GM12872 (cell line): ENCODE data around the gene TACR1.
A peak's percentile ranks its signal among the peaks of the same experiment; 100 is the strongest.

Source experiments
- TF ChIP-seq, protein P1 (sequence below): IDR thresholded peaks from 3 replicates; pipeline ENCODE4 v1.5.1; 2011; ENCODE audit warnings: low read depth, mild to moderate bottlenecking, low read length, moderate library complexity; ENCODE audit not compliant: insufficient read depth

TACR1 gene

DNA sequence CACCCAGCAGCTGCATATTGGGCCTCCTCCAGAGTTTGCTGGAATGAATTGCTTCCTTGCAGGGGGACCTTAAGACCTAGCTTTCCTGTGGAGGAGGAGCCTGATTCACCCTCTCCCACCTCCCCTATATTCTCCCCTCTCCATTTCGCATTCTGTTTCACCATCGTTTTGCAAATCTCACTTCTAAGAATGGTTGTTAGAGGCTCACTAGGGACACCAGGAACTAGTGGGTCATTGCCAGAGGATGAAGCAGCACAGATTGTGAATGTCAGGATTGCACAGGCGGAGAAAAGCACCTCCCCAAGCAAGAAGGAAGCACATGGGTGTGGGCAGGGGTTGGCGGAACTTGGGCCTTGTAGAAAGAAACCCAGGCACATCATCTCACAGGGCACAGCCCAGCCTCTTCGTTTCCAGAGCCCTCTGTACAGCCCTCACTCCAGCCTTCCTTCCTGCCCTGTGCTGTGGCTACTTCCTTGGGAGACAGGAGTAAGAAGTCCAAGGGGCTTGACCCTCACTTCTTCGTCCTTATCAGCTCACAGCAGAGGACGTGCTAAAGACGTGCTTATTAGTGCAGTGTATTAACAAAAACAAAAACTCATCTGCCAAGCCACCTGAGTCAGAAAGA lies 63.4 kb downstream of the TACR1 start:
- TF ChIP-seq, protein P1, sequence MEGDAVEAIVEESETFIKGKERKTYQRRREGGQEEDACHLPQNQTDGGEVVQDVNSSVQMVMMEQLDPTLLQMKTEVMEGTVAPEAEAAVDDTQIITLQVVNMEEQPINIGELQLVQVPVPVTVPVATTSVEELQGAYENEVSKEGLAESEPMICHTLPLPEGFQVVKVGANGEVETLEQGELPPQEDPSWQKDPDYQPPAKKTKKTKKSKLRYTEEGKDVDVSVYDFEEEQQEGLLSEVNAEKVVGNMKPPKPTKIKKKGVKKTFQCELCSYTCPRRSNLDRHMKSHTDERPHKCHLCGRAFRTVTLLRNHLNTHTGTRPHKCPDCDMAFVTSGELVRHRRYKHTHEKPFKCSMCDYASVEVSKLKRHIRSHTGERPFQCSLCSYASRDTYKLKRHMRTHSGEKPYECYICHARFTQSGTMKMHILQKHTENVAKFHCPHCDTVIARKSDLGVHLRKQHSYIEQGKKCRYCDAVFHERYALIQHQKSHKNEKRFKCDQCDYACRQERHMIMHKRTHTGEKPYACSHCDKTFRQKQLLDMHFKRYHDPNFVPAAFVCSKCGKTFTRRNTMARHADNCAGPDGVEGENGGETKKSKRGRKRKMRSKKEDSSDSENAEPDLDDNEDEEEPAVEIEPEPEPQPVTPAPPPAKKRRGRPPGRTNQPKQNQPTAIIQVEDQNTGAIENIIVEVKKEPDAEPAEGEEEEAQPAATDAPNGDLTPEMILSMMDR: no peak

GRCh38 chr2:75134860-75135259 lies 64.5 kb downstream of the TACR1 start:
- TF ChIP-seq, protein P1: no peak

DNA sequence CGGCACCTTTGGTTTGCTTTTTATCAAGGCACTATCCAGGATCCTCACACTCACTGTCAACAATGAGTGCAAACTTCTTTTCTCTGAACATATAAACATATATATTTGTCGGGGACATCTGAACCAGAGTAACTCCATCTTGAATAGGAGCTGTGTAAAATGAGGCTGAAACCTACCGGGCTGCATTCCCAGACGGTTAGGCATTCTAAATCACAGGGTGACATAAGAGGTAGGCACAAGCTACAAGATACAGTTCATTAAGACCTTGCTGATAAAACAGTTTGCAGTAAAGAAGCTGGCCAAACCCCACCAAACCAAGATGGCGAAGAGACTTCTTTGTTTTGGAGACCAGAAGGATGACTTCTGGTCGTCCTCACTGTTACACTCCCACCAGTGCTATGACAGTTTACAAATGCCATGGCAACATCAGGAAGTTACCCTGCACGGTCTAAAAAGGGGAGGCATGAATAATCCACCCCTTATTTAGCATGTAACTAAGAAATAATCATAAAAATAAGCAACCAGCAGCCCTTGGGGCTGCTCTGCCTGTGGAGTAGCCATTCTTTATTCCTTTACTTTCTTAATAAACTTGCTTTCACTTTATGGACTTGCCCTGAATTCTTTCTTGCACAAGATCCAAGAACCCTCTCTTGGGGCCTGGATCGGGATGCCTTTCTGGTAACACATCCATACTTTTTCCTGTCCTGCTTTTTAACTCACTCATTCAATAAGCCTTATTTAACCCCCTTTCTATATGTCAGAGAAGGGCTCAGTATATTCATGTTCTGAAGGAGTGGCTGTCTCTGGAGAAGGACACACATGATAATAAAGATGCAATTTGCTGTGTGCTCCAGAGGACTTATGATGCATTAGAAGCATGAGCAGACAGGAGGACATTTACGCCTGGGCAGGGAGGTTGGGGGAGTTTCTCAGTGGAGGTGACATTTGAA lies 65.4 kb downstream of the TACR1 start:
- TF ChIP-seq, protein P1: no peak

DNA sequence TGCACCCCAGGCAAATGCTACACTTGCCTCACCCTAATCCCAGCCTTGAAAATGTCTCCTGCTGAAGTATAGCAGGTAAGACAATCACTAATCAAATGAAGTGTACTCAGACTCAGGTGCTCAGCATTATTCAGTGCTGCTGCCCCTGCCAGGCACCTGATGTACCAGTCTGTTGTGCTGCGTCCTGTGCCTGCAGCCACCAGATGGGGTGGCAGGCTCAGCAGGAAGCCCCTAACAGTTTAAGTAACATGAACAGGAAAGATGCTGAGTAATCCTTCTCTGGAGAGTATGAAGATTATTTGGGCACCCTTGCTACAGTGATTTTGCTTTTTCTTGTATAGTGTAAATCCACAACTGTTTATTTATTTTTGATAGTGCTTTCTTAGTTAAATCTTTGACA lies 69.1 kb downstream of the TACR1 start:
- TF ChIP-seq, protein P1: peak; percentile 29; the same call in 1 of the 3 replicates

DNA sequence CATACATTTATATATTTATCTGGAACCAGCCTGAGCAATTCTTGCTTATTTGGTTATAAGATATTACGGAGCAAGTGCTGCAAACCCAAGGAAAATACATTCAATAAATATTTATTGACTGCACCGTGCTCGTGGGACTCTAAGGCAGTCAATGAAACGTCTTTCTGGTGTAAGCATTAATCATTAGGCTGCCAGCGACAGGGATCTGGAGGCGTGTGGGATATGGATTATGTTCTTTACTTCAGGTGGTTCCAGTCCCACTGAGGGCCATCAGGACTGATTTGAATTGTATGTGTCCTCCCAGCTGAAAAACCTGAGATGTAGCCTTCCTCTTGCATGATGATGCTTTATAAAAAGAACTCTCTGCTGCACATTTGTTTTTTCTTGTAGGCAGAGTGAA lies 75.4 kb downstream of the TACR1 start:
- TF ChIP-seq, protein P1: no peak

DNA sequence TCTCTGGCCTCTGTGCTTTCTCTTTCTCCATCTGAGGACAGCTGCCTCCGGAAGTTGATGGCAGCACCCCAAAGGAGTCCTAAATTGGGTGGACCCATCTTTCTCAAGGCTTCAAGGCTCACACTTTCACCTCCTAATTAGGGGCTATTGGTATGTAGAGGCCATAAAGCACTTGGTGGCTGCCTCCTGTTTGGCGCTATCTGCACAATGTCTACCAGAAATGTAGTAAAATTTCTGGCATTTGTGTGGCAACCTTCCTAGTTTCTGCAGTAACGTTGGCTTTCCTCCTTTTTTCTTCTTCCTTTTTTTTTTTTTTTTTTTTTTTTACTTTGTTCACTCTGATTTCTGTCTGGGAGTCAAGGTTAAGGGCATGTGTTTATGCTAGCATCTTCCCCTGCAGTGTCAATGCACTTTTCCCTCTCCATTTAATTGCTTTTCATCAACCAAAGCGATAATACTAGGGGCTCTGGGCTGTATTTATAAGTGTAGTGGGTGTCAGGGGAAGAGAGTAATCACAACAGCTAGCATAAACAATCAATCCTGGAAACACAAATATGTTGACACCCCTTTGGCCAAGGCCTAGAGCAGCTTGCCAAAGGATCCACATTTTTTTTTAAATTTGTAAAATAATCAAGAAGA lies 86.0 kb downstream of the TACR1 start:
- TF ChIP-seq, protein P1: no peak

DNA sequence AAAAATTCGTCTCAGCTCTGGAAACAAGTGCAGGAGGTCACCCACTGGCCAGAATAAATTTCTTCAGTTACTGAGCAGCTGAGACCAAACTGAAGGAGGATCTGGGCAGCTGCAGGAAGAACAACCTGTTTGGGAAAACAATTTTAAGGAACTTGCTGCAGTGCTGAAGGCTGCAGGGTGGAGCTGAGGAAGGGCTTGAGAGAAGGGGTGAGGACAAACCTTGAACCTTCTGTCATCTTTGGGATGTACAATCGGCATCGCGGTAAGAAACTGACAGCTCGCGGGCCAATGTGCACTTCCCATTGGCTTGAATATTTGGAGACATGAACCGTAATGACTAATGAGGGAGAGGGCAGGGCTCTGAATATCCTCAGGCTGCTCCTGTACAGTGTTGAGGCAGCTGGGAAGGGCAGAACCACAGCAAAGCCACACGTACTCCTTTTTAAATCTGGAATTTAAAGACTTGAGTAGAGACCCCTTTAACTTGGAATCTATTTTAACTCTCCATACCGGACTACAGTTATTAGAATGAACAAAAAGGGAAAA lies 90.3 kb downstream of the TACR1 start:
- TF ChIP-seq, protein P1: no peak
